SK-N-SH (cell line): ENCODE results near the gene NEK3. TPM values are rescaled to one million over a fixed set of nuclear protein-coding genes. Genes with fewer than 3 reads are reported as not detected.

ENCODE experiments used
- CTCF ChIA-PET: fragments of 300-600, 350-600 bp; formaldehyde crosslinking; extraction: SDS; loops from one replicate; lab custom pipeline; 2021; lab: Yijun Ruan, JAX
- POLR2A ChIA-PET: fragments of 350-600 bp; sonication (Branson Sonifier 250); formaldehyde crosslinking; extraction: SDS; loops from one replicate; lab custom pipeline; 2020; ENCODE audit warnings: antibody characterized with exemption, inconsistent platforms; lab: Yijun Ruan, JAX
- DNase-seq: peaks from one replicate; pipeline ENCODE4 v3.0.0; 2012
- H2AFZ ChIP-seq: fragments of 200-600 bp; sonication (generic); 2 replicates; pipeline ENCODE4 v1.8.1; 2016; ENCODE audit warnings: antibody characterized with exemption, mild to moderate bottlenecking, low read depth
- H3F3A ChIP-seq: fragments of 200-600 bp; sonication (generic); replicated peaks from 2 replicates; pipeline ENCODE3; 2016; ENCODE audit warnings: antibody characterized with exemption, mild to moderate bottlenecking; ENCODE audit not compliant: insufficient read depth
- H3K27ac ChIP-seq, 2 experiments: fragments of 200-500 bp in 1 of 2; fragments of 200-600 bp in 1 of 2; sonication (Bioruptor generic) in 1 of 2; sonication (generic), shearing (Covaris generic) in 1 of 2; 2 replicates each; pipeline versions ENCODE4 v1.5.1 to v1.6.1; 2014 to 2016; ENCODE audit warnings: low read depth in 2 of 2, inconsistent platforms in 1 of 2, low read length in 1 of 2, mild to moderate bottlenecking in 1 of 2, mixed read lengths in 1 of 2
- H3K27me3 ChIP-seq: fragments of 200-600 bp; sonication (generic), shearing (Covaris generic); 2 replicates; pipeline ENCODE4 v1.6.1; 2016; ENCODE audit warnings: mixed run types; ENCODE audit not compliant: insufficient read depth
- H3K36me3 ChIP-seq, 2 experiments: fragments of 200-500 bp in 1 of 2; fragments of 200-600 bp in 1 of 2; sonication (Bioruptor generic) in 1 of 2; sonication (generic) in 1 of 2; replicated peaks in 1 of 2; 2 replicates each; pipeline versions ENCODE3 to v1.5.1; 2014 to 2016; ENCODE audit warnings: low read length in 1 of 2, mild to moderate bottlenecking in 1 of 2; ENCODE audit not compliant: insufficient read depth in 2 of 2, control insufficient read depth in 1 of 2
- H3K4me1 ChIP-seq, 2 experiments: fragments of 200-500 bp in 1 of 2; fragments of 200-600 bp in 1 of 2; sonication (Bioruptor generic) in 1 of 2; sonication (generic), shearing (Covaris generic) in 1 of 2; 2 replicates each; pipeline versions ENCODE4 v1.5.1 to v1.6.1; 2014 to 2016; ENCODE audit warnings: low read depth in 1 of 2, low read length in 1 of 2, mixed run types in 1 of 2; ENCODE audit not compliant: insufficient read depth in 2 of 2, control insufficient read depth in 1 of 2
- H3K4me2 ChIP-seq: fragments of 200-600 bp; sonication (generic), shearing (Covaris generic); 2 replicates; pipeline ENCODE4 v1.6.1; 2017; ENCODE audit warnings: mixed run types
- H3K4me3 ChIP-seq, 2 experiments: fragments of 200-500 bp in 1 of 2; fragments of 200-600 bp in 1 of 2; sonication (Bioruptor generic) in 1 of 2; sonication (generic), shearing (Covaris generic) in 1 of 2; 2 replicates each; pipeline versions ENCODE4 v1.5.1 to v1.8.1; 2014 to 2016; ENCODE audit warnings: low read depth in 2 of 2, inconsistent platforms in 1 of 2, low read length in 1 of 2, mild to moderate bottlenecking in 1 of 2, mixed read lengths in 1 of 2, moderate library complexity in 1 of 2
- H3K79me2 ChIP-seq: fragments of 200-600 bp; sonication (generic); 2 replicates; pipeline ENCODE4 v1.8.1; 2017; ENCODE audit warnings: mild to moderate bottlenecking; ENCODE audit not compliant: insufficient read depth
- H3K9ac ChIP-seq: fragments of 200-600 bp; sonication (generic); 2 replicates; pipeline ENCODE4 v1.6.1; 2017; ENCODE audit warnings: mixed run types
- H3K9me2 ChIP-seq: fragments of 200-600 bp; sonication (generic); 2 replicates; pipeline ENCODE4 v1.6.1; 2017; ENCODE audit warnings: mixed run types
- H3K9me3 ChIP-seq: fragments of 200-600 bp; sonication (generic); 2 replicates; pipeline ENCODE4 v1.6.1; 2017; ENCODE audit warnings: mixed run types, mild to moderate bottlenecking, moderate library complexity
- H4K20me1 ChIP-seq: fragments of 200-600 bp; sonication (generic); 2 replicates; pipeline ENCODE4 v1.6.1; 2017; ENCODE audit warnings: mild to moderate bottlenecking, mixed run types; ENCODE audit not compliant: insufficient read depth
- CTCF ChIP-seq: fragments of 200-600 bp; sonication (generic); IDR thresholded peaks from 2 replicates; pipeline ENCODE4 v1.6.1; 2017; ENCODE audit warnings: antibody characterized with exemption, mild to moderate bottlenecking, moderate library complexity
- ELF1 ChIP-seq: IDR thresholded peaks from 2 replicates; pipeline ENCODE4 v1.4.0; 2012
- FOXJ3 ChIP-seq: sonication (generic); formaldehyde crosslinking; IDR thresholded peaks from 2 replicates; pipeline ENCODE4 v1.5.1; 2020; ENCODE audit warnings: mild to moderate bottlenecking, missing genetic modification reagents
- GABPA ChIP-seq: IDR thresholded peaks from 2 replicates; pipeline ENCODE4 v1.4.0; 2012; ENCODE audit warnings: low read depth, mild to moderate bottlenecking
- IRF3 ChIP-seq: fragments of 150-350 bp; IDR thresholded peaks from 2 replicates; pipeline ENCODE4 v1.6.1; 2016; ENCODE audit warnings: mild to moderate bottlenecking, low read depth, low read length
- MXI1 ChIP-seq: IDR thresholded peaks from 2 replicates; pipeline ENCODE4 v1.6.1; 2012; ENCODE audit warnings: mild to moderate bottlenecking, low read depth, low read length, improper control_type of control experiment
- NFIC ChIP-seq: IDR thresholded peaks from 2 replicates; pipeline ENCODE4 v1.4.0; 2012; ENCODE audit warnings: borderline replicate concordance
- NRF1 ChIP-seq: IDR thresholded peaks from 2 replicates; pipeline ENCODE4 v1.6.1; 2012; ENCODE audit warnings: low read depth, mild to moderate bottlenecking, low read length
- RAD21 ChIP-seq: IDR thresholded peaks from 2 replicates; pipeline ENCODE4 v1.6.1; 2012; ENCODE audit warnings: mild to moderate bottlenecking, low read length
- RCOR1 ChIP-seq: fragments of 150-350 bp; IDR thresholded peaks from 2 replicates; pipeline ENCODE4 v1.6.1; 2017; ENCODE audit warnings: antibody characterized with exemption, low read length
- REST ChIP-seq: IDR thresholded peaks from 2 replicates; pipeline ENCODE4 v1.6.1; 2012; ENCODE audit warnings: mild to moderate bottlenecking, low read depth, low read length, moderate library complexity
- RXRA ChIP-seq: IDR thresholded peaks from 2 replicates; pipeline ENCODE4 v1.4.0; 2012; ENCODE audit warnings: low read depth, mild to moderate bottlenecking, borderline replicate concordance
- SMC3 ChIP-seq: IDR thresholded peaks from 2 replicates; pipeline ENCODE4 v1.6.1; 2012; ENCODE audit warnings: low read depth, low read length, improper control_type of control experiment
- TCF12 ChIP-seq: IDR thresholded peaks from 2 replicates; pipeline ENCODE4 v1.4.0; 2012
- TEAD4 ChIP-seq: IDR thresholded peaks from 2 replicates; pipeline ENCODE4 v1.4.0; 2012; ENCODE audit warnings: mild to moderate bottlenecking, borderline replicate concordance; ENCODE audit not compliant: insufficient read depth
- ZBTB33 ChIP-seq: IDR thresholded peaks from 2 replicates; pipeline ENCODE4 v1.4.0; 2012; ENCODE audit warnings: low read depth, borderline replicate concordance
- WGBS: methylation state at CpG from one replicate; pipeline ENCODE4 v1.1.6; 2017; ENCODE audit warnings: low lambda C conversion rate; 5-methylcytosine and 5-hydroxymethylcytosine counted together
- polyA plus RNA-seq, 3 experiments: library from polyadenylated mRNA; depleted of rRNA; stranded (reverse); fragments of >200 nt; gene quantifications; 2 replicates each; pipeline ENCODE4 v1.2.3, GENCODE V29; 2012

NEK3 gene
- polyA plus RNA-seq, 1 of the 3 experiments (the other 2 are of a cell fraction), result 12.7 TPM

- TF ChIP-seq REST (no peak), RAD21 (peak; percentile 92), RCOR1 (no peak), CTCF (peak; percentile 88), RXRA (no peak), TCF12 (peak; percentile 16; the same call in 1 of the 2 replicates)
Observed at GRCh38 chr13:52127783-52128702, 31.4 kb downstream of the NEK3 start (continued).

- POLR2A ChIA-PET, result interaction anchor here (0.6 kb wide), 1 partner anchor 325 kb away, joined by 5 read pairs; no protein-coding TSS in a partner anchor
- no peak for DNase-seq
- Histone ChIP-seq H3K27me3 (no peaks in the 10 kb centered on the region), H3K4me2 (peak overlapping the region; percentile 79; the same call in 1 of the 2 replicates), H3K27ac (no peak overlapping the region), H3K4me3 (no peak overlapping the region), H4K20me1 (no peaks in the 10 kb centered on the region), H3K36me3 (peaks cover 15 to 16% of the 10 kb centered on the region in 2 experiments), H3K9me2 (no peaks in the 10 kb centered on the region), H2AFZ (peak overlapping the region; percentile 69; the same call in 1 of the 2 replicates), H3F3A (no peaks in the 10 kb centered on the region), H3K9ac (no peak overlapping the region), H3K9me3 (no peaks in the 10 kb centered on the region), H3K4me1 (peaks cover 0 to 11% of the 10 kb centered on the region in 2 experiments; a peak in 1 of 4 replicates), H3K79me2 (no peaks in the 10 kb centered on the region)
- WGBS, result 47% methylated on average over 6 of the region's 6 CpGs
- CTCF ChIA-PET, result interaction anchor here (0.7 to 5.2 kb wide), 47 partner anchors 10 to 1003 kb away, joined by 3 to 52 read pairs (median 4); partner anchors contain the start of genes ALG11, NEK3 and VPS36
- TF ChIP-seq IRF3 (no peak), REST (no peak), ELF1 (no peak), SMC3 (no peak), TCF12 (no peak), FOXJ3 (no peak), ZBTB33 (no peak), GABPA (no peak), TEAD4 (no peak), NRF1 (no peak), NFIC (no peak), MXI1 (no peak)
Observed at GRCh38 chr13:52127378-52127777, 32.0 kb downstream of the NEK3 start.
